Neuronal stem cell (in vitro differentiated cells): ENCODE measurements around the gene GPR62.

Source experiments
- DNase-seq: peaks from one replicate; pipeline ENCODE4 v3.0.0-alpha.2; 2013; ENCODE audit warnings: low spot score
- H2AFZ ChIP-seq: one replicate; pipeline ENCODE4 v1.6.1; 2013; ENCODE audit warnings: mild to moderate bottlenecking, low read length, inconsistent platforms
- H2AK5ac ChIP-seq: 2 replicates; pipeline ENCODE4 v1.6.1; 2013; ENCODE audit warnings: low read depth, mild to moderate bottlenecking, inconsistent platforms, low read length, moderate library complexity, mixed read lengths
- H2BK120ac ChIP-seq: 2 replicates; pipeline ENCODE4 v1.6.1; 2013; ENCODE audit warnings: low read depth, mild to moderate bottlenecking, inconsistent platforms, low read length, moderate library complexity, mixed read lengths
- H2BK12ac ChIP-seq: one replicate; pipeline ENCODE4 v1.6.1; 2013; ENCODE audit warnings: low read length, inconsistent platforms
- H2BK15ac ChIP-seq: 2 replicates; pipeline ENCODE4 v1.6.1; 2013; ENCODE audit warnings: mild to moderate bottlenecking, low read length, inconsistent platforms, mixed read lengths
- H2BK5ac ChIP-seq: one replicate; pipeline ENCODE4 v1.6.1; 2013; ENCODE audit warnings: inconsistent platforms, mild to moderate bottlenecking, low read length, moderate library complexity
- H3K14ac ChIP-seq: one replicate; pipeline ENCODE4 v1.6.1; 2013; ENCODE audit warnings: low read length, inconsistent platforms
- H3K18ac ChIP-seq: 2 replicates; pipeline ENCODE4 v1.6.1; 2013; ENCODE audit warnings: low read length, inconsistent platforms
- H3K23ac ChIP-seq: 2 replicates; pipeline ENCODE4 v1.6.1; 2013; ENCODE audit warnings: low read depth, mild to moderate bottlenecking, mixed read lengths, low read length, inconsistent platforms; ENCODE audit not compliant: poor library complexity
- H3K27ac ChIP-seq: replicated peaks from 3 replicates; pipeline ENCODE4 v1.5.1; 2013; ENCODE audit warnings: low read length, inconsistent platforms
- H3K27me3 ChIP-seq, 3 experiments: 2 replicates each; pipeline ENCODE4 v1.6.1; 2013; ENCODE audit warnings: low read length in 3 of 3, mild to moderate bottlenecking in 2 of 3, inconsistent platforms in 1 of 3, low read depth in 1 of 3, mixed read lengths in 1 of 3, moderate library complexity in 1 of 3; ENCODE audit not compliant: control insufficient read depth in 3 of 3, insufficient read depth in 3 of 3
- H3K36me3 ChIP-seq, 2 donors: replicated peaks in 1 of 2; 2 replicates each; pipeline ENCODE4 v1.6.1; 2013; ENCODE audit warnings: low read length in 2 of 2; ENCODE audit not compliant: control insufficient read depth in 2 of 2, insufficient read depth in 2 of 2
- H3K4ac ChIP-seq: 2 replicates; pipeline ENCODE4 v1.6.1; 2013; ENCODE audit warnings: inconsistent platforms, mild to moderate bottlenecking, low read length, moderate library complexity
- H3K4me1 ChIP-seq, 2 donors: 1 replicate in 1 of 2; 2 replicates in 1 of 2; pipeline ENCODE4 v1.6.1; 2013; ENCODE audit warnings: low read length in 2 of 2, low read depth in 1 of 2; ENCODE audit not compliant: control insufficient read depth in 2 of 2, insufficient read depth in 1 of 2
- H3K4me2 ChIP-seq: one replicate; pipeline ENCODE4 v1.6.1; 2013; ENCODE audit warnings: mild to moderate bottlenecking, low read length, inconsistent platforms; ENCODE audit not compliant: insufficient read depth, poor library complexity, severe bottlenecking
- H3K4me3 ChIP-seq, 2 donors: 2 replicates each; pipeline ENCODE4 v1.5.1; 2013; ENCODE audit warnings: low read length in 2 of 2, mild to moderate bottlenecking in 2 of 2, inconsistent platforms in 1 of 2, moderate library complexity in 1 of 2
- H3K79me1 ChIP-seq: one replicate; pipeline ENCODE4 v1.6.1; 2013; ENCODE audit warnings: low read depth, mild to moderate bottlenecking, inconsistent platforms, low read length, moderate library complexity
- H3K9ac ChIP-seq: one replicate; pipeline ENCODE4 v1.6.1; 2013; ENCODE audit warnings: mild to moderate bottlenecking, low read depth, low read length, inconsistent platforms; ENCODE audit not compliant: poor library complexity
- H3K9me3 ChIP-seq, 2 donors: replicated peaks in 1 of 2; 2 replicates each; pipeline versions ENCODE3 to v1.6.1; 2013; ENCODE audit warnings: low read length in 2 of 2, mild to moderate bottlenecking in 2 of 2, inconsistent platforms in 1 of 2, low read depth in 1 of 2, mixed read lengths in 1 of 2, moderate library complexity in 1 of 2; ENCODE audit not compliant: control insufficient read depth in 2 of 2, insufficient read depth in 1 of 2
- H4K8ac ChIP-seq: one replicate; pipeline ENCODE4 v1.6.1; 2013; ENCODE audit warnings: low read depth, mild to moderate bottlenecking, inconsistent platforms, low read length, moderate library complexity
- H4K91ac ChIP-seq: one replicate; pipeline ENCODE4 v1.6.1; 2013; ENCODE audit warnings: low read length, low read depth, mild to moderate bottlenecking, inconsistent platforms; ENCODE audit not compliant: poor library complexity
- WGBS, 2 donors: extraction: QIAGEN DNeasy Blood & Tissue Kit; methylation state at CpG; one replicate each; pipeline ENCODE4 v1.1.7; 2013; ENCODE audit warnings: missing lambda C conversion rate in 2 of 2, mixed read lengths in 1 of 2; ENCODE audit not compliant: insufficient read length in 2 of 2, insufficient replicate concordance in 1 of 2; ENCODE audit errors: extremely low coverage in 2 of 2; 5-methylcytosine and 5-hydroxymethylcytosine counted together

The GPR62 gene

GRCh38 chr3:51937014-51937413 is 18.2 kb upstream of the GPR62 start:
- H3K4ac ChIP-seq, result no peak overlapping the region
- H4K91ac ChIP-seq, result no peak overlapping the region
- no peak overlapping the region for H3K14ac ChIP-seq
- H3K23ac ChIP-seq, result no peak overlapping the region
- H3K4me2 ChIP-seq, result no peak overlapping the region
- no peak overlapping the region for H2AFZ ChIP-seq
- H2BK15ac ChIP-seq, result no peak overlapping the region
- no peaks in the 10 kb centered on the region for H3K27me3 ChIP-seq
- peaks cover 5% of the 10 kb centered on the region for H3K79me1 ChIP-seq
- no peak overlapping the region for H3K18ac ChIP-seq
- no peak overlapping the region for H3K27ac ChIP-seq
- H2BK120ac ChIP-seq, result no peak overlapping the region
- H3K9ac ChIP-seq, result no peak overlapping the region
- H2BK12ac ChIP-seq, result no peak overlapping the region
- H2AK5ac ChIP-seq, result no peak overlapping the region
- H3K9me3 ChIP-seq, result no peaks in the 10 kb centered on the region
- H3K36me3 ChIP-seq, result peaks cover 44 to 69% of the 10 kb centered on the region in 2 donors
- H3K4me3 ChIP-seq, result no peak overlapping the region
- H4K8ac ChIP-seq, result no peak overlapping the region
- no CpG with 5 or more reads among the region's 9 CpGs for WGBS, 2 donors
- DNase-seq, result no peak
- H2BK5ac ChIP-seq, result no peak overlapping the region
- peaks cover 0 to 3% of the 10 kb centered on the region in 2 donors for H3K4me1 ChIP-seq

- H2BK12ac ChIP-seq, result no peak overlapping the region
- H3K4me1 ChIP-seq, result peaks cover 5 to 7% of the 10 kb centered on the region in 2 donors
- H3K14ac ChIP-seq, result no peak overlapping the region
- no peak overlapping the region for H3K27ac ChIP-seq
- H2AFZ ChIP-seq, result no peak overlapping the region
- peaks cover 5% of the 10 kb centered on the region for H3K79me1 ChIP-seq
- no peak overlapping the region for H2BK120ac ChIP-seq
- peaks cover 40 to 64% of the 10 kb centered on the region in 2 donors for H3K36me3 ChIP-seq
- no peak overlapping the region for H2BK15ac ChIP-seq
- DNase-seq, result no peak
- H3K4me2 ChIP-seq, result no peak overlapping the region
- no peak overlapping the region for H4K8ac ChIP-seq
- no peak overlapping the region for H3K4me3 ChIP-seq
- H3K18ac ChIP-seq, result no peak overlapping the region
- peak overlapping the region; percentile 54 for H2BK5ac ChIP-seq
- H4K91ac ChIP-seq, result no peak overlapping the region
- H3K9ac ChIP-seq, result no peak overlapping the region
- H3K23ac ChIP-seq, result peak overlapping the region; percentile 37
- WGBS, 2 donors, result no CpG with 5 or more reads among the region's 13 CpGs
- H3K9me3 ChIP-seq, result no peaks in the 10 kb centered on the region
- no peaks in the 10 kb centered on the region for H3K27me3 ChIP-seq
- no peak overlapping the region for H3K4ac ChIP-seq
- H2AK5ac ChIP-seq, result no peak overlapping the region
Measured at GRCh38 chr3:51937611-51938450, 17.4 kb upstream of the GPR62 start.

DNA sequence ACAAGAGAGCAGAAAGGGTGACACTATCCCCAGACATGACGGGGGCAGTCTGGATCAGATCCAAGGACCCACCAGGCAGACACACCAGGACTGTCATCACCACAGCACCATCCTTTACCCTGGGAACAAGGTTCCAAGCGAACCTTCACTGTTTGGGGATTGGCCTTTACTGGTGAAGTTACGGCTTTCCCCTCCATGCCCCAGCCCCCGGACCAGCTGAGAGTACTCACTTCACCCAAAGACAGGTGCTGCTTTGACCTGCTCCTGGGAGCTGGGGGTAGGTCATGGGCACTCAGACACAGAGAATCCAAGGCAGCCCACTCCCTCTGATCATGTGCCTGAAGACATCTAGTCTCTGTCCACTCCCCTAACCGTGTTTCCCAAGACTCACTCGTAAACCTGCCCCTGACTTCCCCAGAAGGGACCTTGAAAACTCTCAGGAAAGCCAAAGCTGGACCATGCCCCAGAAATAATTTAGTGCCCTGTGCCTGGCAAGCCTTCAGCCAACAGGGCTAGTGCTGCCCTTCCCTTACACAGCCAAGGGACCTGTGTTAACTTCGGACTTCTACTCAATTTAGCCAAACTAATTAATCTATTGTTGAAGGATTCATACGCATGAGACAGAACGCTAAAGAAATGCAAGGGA is 16.3 kb upstream of the GPR62 start:
- Histone ChIP-seq H2AFZ (no peak overlapping the region), H2BK120ac (no peak overlapping the region), H3K23ac (no peak overlapping the region), H3K14ac (no peak overlapping the region), H3K79me1 (peaks cover 5% of the 10 kb centered on the region), H3K4ac (no peak overlapping the region), H2AK5ac (no peak overlapping the region), H4K8ac (no peak overlapping the region), H3K4me3 (no peak overlapping the region), H3K9me3 (no peaks in the 10 kb centered on the region), H3K9ac (no peak overlapping the region), H2BK5ac (no peak overlapping the region), H2BK12ac (no peak overlapping the region), H3K18ac (no peak overlapping the region), H3K36me3 (peaks cover 31 to 54% of the 10 kb centered on the region in 2 donors), H3K27ac (no peak overlapping the region), H2BK15ac (no peak overlapping the region), H3K27me3 (no peaks in the 10 kb centered on the region), H4K91ac (no peak overlapping the region), H3K4me1 (peaks cover 7% of the 10 kb centered on the region in 2 donors), H3K4me2 (no peak overlapping the region)
- no CpG with 5 or more reads among the region's 9 CpGs for WGBS, 2 donors
- no peak for DNase-seq
